Vein endothelial cell (primary cell): ENCODE measurements around the gene SPEM2. TPM values are rescaled to one million over a fixed set of nuclear protein-coding genes. Genes with fewer than 3 reads are reported as not detected.

Source experiments
- total RNA-seq: library from RNA; depleted of rRNA; stranded (reverse); fragments of >200 nt; gene quantifications from 2 replicates; pipeline ENCODE4 v1.2.3, GENCODE V29; 2012

Gene SPEM2
- total RNA-seq, result not detected in 2 replicates

DNA sequence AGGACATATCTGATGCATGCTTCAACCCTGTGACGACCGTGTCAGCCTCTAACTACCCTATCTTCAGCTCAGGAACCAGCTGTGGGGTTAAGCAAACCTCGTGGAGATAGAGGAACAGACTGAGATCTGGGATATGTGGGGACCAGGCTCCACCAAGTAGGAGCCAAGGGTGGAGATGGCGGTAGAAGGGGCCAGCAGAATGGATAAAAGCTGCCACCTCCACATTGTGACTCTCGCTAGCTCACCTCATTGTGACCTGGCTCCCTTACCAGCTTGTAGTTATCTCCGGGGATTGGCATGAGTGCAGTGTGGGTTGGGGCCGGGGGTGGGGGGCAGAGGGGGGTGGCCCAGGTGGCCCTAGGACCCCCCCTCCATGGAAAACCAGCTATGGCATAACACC is at the start of gene SPEM2:
SPEM2 (plus strand) TSS at position 301 of the 400 bp plus-strand sequence; CDS start at position 374, 73 bp downstream.

DNA sequence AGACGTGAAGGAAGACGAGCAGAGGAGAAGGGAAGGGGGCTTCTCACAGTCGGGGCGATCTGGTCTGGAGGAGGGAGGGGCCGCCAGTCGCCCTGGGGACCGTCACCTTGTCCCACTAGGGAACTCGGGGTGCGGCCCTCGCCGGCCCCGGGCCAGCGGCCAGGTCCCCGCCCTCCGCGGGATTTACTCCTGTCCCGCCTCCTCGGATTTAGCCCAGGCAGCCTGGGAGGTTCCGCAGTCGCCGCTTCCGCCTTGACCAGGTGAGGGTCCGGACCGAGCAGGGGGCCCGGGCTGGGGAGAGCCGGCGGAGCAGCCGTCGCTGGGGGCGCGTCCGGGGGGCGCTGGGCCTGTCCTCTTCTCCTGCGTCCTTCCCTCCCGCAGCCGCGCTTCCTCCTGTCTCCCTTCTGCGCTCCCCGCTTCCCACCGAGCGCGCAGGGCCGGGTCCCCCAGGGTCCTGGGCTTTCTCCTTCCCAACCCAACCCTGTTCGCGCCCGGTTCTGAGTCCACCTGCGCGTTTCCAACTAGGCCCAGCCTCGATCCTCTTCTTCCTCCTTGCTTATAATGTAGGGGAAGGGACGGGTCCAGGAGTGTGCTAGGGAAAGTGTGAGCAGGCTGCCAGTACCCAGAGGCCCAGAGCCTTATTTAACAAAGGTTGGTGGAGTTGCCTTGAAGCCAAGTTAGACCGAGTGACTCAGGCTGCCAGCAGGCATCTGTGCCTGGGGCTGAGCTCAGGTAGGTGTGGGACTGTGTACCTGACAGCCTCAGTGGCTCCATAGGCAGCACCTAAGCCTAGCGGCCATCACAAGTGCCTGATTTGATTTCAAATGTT is 44.3 kb upstream of the SPEM2 start, which contains the start of gene TNK1:
TNK1 (plus strand) TSS at position 235 of the 829 bp plus-strand sequence. CDS start 1,838 bp downstream, outside the sequence.

DNA sequence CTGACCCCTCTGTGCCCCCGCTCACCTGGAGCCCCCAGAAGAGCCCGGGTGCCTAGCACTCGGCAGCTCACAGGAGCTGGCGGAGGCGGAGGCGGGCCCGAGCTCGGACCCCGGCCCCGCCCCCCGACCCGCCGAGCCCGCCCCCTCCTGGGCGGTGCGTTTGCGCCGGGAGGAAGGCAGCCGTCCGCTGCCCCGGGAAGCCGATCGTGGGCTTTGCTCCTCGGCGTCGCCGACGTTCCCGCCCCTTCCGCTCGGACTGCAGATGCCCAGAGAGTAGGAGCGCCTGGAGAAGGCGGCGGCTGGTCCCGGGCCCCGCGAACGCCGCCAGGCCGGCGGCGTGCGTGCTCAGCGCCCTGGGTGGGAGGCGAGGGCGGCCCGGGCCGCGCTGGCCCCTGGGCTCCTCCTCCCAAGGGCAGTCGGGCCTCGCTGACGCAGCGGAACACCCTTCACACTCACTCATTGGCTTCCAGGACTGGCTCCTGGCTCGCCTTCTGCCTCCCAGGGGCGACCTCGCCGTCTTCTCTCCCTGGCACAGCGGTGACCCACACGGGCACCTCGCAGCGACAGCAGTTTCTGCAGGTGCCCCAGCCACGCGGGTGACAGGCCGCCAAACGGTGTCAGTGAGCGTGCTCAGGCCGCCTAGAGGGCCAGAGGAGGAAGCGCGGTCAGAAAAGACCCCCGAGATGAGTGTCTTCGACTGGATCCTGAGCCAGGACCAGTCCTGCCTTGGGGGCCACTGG is 30.8 kb upstream of the SPEM2 start, which contains the start of gene PLSCR3:
PLSCR3 (minus strand) TSS at position 74 of the 740 bp plus-strand sequence. CDS start 415 bp downstream, outside the sequence.

DNA sequence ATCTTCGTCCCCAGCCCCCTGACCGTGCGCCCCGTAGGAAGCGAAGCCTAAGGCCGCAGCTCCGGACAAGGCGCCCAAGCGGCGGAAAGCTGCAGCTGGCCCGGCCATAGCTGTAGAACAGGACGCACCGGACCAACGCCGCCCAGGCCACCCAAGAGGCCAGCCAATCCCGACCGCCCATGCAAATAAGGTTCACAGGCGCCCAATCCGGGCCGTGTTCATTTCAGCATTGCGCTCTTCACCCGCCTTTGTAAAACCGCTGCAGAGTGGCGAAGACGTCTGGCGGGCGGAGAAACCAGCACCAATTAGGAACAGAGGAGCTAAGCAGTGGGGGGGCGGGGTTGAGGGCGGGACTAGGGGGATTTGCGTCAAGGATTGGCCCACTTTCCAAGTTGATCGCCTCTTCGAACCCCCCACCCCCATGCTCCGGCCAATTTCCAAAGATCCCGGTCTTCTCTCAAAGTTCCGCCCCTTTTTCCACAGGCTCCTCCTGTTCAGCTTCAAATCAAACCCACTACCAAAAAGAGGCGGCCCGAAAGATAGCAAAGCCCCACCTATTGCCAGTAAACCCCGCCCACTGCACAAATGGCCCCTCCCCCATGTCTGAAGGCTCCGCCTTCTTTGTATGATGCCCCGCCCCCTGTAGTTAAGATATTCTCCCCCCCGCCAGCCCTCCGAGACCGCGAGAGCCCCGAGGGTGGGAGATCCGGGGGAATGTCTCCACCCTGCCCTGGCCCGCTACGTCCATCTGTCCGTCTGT is 21.3 kb upstream of the SPEM2 start, which contains the start of gene TMEM256:
TMEM256 (minus strand) TSS at position 121 of the 760 bp plus-strand sequence; CDS start at position 108, 13 bp downstream.

DNA sequence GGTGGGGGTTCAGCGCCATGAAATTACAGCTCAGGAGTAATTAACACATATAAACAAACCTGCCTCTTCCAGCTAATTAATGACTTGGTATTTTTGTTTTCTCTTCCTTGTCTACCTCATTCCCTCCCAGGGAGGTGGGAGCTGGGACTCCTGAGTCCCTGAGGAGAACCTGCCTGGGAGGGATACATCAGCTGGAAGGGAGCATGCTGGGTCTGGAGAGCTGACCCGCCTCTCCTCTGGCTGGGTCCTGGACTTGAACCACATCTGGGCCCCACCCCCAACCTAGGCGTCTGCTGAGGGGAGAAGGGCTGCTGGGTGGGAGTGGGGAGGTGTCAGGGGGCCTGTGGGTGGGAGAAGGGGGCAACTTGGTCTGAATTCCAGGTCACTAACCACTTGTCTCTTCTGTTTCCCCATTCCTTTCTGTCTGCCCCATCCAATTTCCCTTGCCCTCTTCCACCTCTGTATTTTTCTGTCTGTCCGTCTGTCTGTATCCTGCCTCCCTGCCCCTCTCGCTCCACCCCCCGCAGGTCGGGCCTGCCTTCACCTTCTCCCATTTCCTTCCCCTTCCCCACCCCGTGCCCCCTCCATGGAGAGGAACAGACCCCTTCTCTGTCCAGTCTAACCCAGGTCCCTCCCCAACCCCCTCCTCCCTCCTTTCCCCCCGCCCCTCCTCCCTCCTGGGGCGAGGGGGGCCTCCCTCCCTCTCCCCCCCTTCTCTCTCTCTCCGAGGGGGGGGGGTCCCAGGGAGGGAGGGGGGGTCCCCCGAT is 17.7 kb upstream of the SPEM2 start, which contains the start of gene NLGN2:
NLGN2 (plus strand) TSS at position 361 of the 767 bp plus-strand sequence. CDS start 411 bp downstream, outside the sequence.

DNA sequence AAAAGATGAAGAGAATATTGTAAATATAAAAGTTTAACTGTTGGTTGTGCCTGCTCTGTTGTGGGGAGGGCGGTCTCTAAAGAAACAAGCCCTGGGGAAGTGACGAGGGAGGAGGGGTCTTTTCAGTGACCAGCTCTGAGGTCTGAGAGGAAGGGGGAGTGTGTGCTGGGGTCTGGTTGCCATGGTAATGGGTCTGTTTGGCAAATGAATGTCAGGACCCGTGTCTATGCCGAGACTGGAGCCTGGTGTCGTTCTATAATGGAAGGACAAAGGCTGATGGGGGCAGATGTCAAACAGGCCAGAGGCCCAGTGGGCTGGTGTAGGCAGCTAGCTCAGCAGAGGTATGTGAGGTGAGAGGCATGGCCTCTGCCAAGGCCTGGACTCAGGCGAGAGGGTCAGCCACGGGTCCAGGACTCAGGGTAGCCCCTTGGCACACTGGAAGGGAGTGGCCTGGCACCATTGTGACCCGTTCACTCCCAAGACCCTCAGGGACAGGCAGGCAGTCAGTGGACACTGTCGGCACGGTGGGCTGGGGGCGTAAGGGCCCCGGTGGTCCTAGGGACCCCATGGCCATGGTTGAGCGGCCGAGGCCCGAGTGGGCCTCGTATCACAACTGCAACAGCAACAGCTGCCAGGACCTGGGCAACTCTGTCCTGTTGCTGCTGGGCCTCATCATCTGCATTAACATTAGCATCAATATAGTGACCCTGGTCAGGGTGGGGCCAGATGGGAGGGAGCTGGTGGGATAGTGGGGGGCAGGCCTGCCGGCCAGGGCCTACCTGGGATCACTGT is 5.4 kb upstream of the SPEM2 start, which contains the start of gene SPEM1:
SPEM1 (plus strand) TSS at position 506 of the 792 bp plus-strand sequence; CDS start at position 567, 61 bp downstream.

DNA sequence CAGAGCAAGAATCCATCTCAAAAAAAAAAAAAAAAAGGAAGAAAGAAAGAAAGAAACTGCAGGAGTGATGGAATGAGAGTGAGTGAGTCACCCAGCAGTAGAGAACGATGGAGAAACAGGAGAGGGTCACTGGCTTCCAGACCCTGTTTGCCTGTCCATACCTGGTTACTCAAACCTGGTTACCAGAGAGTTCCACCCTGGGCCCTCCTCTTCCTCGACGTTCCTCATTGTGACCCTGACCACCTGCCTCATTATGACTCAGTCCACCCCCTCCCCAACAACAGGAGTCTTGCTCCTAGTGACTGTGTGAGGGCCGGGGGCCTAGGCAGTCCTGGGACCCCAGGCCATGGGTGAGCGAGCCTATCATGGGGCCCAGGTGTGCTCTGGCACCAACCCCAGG is 3.1 kb downstream of the SPEM2 start, which contains the start of gene SPEM3:
SPEM3 (plus strand) TSS at position 301 of the 400 bp plus-strand sequence; CDS start at position 347, 46 bp downstream.

DNA sequence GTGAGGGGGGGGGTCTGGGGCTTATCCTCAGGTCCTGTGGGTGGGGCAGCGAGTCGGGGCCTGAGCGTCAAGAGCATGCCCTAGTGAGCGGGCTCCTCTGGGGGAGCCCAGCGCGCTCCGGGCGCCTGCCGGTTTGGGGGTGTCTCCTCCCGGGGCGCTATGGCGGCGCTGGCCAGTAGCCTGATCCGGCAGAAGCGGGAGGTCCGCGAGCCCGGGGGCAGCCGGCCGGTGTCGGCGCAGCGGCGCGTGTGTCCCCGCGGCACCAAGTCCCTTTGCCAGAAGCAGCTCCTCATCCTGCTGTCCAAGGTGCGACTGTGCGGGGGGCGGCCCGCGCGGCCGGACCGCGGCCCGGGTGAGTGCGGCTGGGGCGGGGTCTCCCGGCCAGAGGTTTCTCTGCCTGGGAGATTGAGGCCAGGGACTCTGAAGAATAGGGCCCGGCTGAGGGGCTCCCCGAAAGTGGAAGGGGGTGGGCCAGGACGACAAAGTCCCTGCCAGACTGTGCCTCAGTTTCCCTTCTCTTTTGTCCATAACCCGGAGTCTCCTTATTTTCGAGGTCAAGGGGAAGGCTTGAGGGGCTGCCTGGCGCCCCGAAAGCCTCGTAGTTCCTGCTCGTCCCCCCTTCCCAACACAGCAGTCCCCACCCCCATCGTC is 14.2 kb downstream of the SPEM2 start, which contains the start of gene FGF11:
FGF11 (plus strand) TSS at position 51 of the 651 bp plus-strand sequence; CDS start at position 160, 109 bp downstream.

DNA sequence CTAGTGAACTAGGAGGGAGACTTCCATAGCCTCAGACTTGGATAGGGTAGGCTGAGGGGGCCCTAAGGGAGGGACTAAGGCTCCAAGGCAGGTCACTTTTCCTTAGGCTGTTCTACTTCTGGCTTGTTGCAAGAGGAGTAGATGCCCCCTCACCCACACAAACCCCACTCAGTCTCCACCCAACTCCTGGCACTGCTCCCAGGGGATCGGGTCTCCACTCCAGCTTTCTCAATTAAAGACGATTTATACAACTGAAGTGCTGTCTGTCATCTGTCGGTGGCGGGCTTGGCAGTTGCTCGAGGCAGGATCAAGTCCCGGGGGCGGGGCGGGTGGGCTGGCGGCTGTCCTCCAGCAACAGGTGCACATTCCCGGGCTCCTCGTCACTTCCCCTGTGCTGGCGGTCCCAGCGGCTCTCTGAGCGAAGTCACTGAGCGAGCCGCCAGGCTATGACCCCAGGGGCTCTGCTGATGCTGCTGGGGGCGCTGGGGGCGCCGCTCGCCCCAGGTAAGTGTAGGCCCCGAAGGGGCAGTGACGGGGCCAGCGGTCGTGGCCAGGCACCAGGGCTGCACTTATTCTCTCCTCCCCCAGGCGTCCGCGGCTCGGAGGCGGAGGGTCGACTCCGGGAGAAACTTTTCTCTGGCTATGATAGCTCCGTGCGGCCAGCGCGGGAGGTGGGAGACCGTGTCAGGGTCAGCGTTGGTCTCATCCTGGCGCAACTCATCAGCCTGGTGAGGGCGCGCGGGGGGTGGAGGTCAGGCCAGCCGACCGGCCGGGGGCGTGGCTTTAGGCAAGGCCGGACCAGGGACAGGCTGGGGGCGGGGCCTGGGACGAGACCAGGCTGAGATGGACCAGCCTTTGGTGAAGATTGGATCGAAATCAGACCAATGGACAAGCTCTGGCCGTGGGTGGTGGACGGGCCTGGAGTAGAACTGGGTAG is 19.5 kb downstream of the SPEM2 start, which contains the start of gene CHRNB1:
CHRNB1 (plus strand) TSS at position 380 of the 937 bp plus-strand sequence; CDS start at position 447, 67 bp downstream.

Other genes with a start within 250 kb of the SPEM2 start
- 10.3 and 10.8 TPM in 2 replicates for gene ASGR1, start 246.2 kb upstream of the SPEM2 start, total RNA-seq
- gene DLG4, start 205.8 kb upstream of the SPEM2 start, total RNA-seq, result 10.7 and 23.5 TPM in 2 replicates
- 200 and 286 TPM in 2 replicates for gene ACADVL, start 205.7 kb upstream of the SPEM2 start, total RNA-seq
- gene DVL2, start 191.1 kb upstream of the SPEM2 start, total RNA-seq, result 54.3 and 57.8 TPM in 2 replicates
- 57.2 and 58.5 TPM in 2 replicates for gene PHF23, start 186.2 kb upstream of the SPEM2 start, total RNA-seq
- gene GABARAP, start 183.2 kb upstream of the SPEM2 start, total RNA-seq, result 229 and 455 TPM in 2 replicates
- 38.5 and 48.3 TPM in 2 replicates for gene CTDNEP1, start 173.9 kb upstream of the SPEM2 start, total RNA-seq
- 36.9 and 42.9 TPM in 2 replicates for gene ELP5, start 173.4 kb upstream of the SPEM2 start, total RNA-seq
- 10.8 and 13.4 TPM in 2 replicates for gene CLDN7, start 163.1 kb upstream of the SPEM2 start, total RNA-seq
- 0.10 and 0.33 TPM in 2 replicates for gene SLC2A4, start 143.9 kb upstream of the SPEM2 start, total RNA-seq
- gene YBX2, start 131.0 kb upstream of the SPEM2 start, total RNA-seq, result 2.3 TPM in 1 of 2 replicates, not detected in the other
- 949 and 999 TPM in 2 replicates for gene EIF5A, start 118.0 kb upstream of the SPEM2 start, total RNA-seq
- gene GPS2, start 110.3 kb upstream of the SPEM2 start, total RNA-seq, result 43.1 and 48.1 TPM in 2 replicates
- 17.0 and 21.3 TPM in 2 replicates for gene NEURL4, start 96.3 kb upstream of the SPEM2 start, total RNA-seq
- not detected in 2 replicates for gene ACAP1, start 89.1 kb upstream of the SPEM2 start, total RNA-seq
- 2.6 and 3.6 TPM in 2 replicates for gene KCTD11, start 73.5 kb upstream of the SPEM2 start, total RNA-seq
- gene TMEM95, start 70.5 kb upstream of the SPEM2 start, total RNA-seq, result not detected in 2 replicates
- gene TNK1, start 44.5 kb upstream of the SPEM2 start, total RNA-seq, result 0.38 and 0.65 TPM in 2 replicates
- 27.0 and 36.3 TPM in 2 replicates for gene PLSCR3, start 31.1 kb upstream of the SPEM2 start, total RNA-seq
- 41.6 and 153 TPM in 2 replicates for gene TMEM256, start 21.5 kb upstream of the SPEM2 start, total RNA-seq
- gene NLGN2, start 17.8 kb upstream of the SPEM2 start, total RNA-seq, result 4.6 and 5.2 TPM in 2 replicates
- not detected in 2 replicates for gene SPEM1, start 5.3 kb upstream of the SPEM2 start, total RNA-seq
- not detected in 2 replicates for gene SPEM3, start 3.2 kb downstream of the SPEM2 start, total RNA-seq
- 13.1 and 13.6 TPM in 2 replicates for gene TMEM102, start 9.8 kb downstream of the SPEM2 start, total RNA-seq
- 0.38 and 0.65 TPM in 2 replicates for gene FGF11, start 13.9 kb downstream of the SPEM2 start, total RNA-seq
- gene CHRNB1, start 19.4 kb downstream of the SPEM2 start, total RNA-seq, result 5.5 and 5.9 TPM in 2 replicates
- 26.4 and 32.3 TPM in 2 replicates for gene ZBTB4, start 54.0 kb downstream of the SPEM2 start, total RNA-seq
- gene SLC35G6, start 55.8 kb downstream of the SPEM2 start, total RNA-seq, result not detected in 2 replicates
- gene POLR2A, start 58.8 kb downstream of the SPEM2 start, total RNA-seq, result 128 and 163 TPM in 2 replicates
- 16.7 and 20.2 TPM in 2 replicates for gene TNFSF12, start 123.4 kb downstream of the SPEM2 start, total RNA-seq
- 1.3 and 2.5 TPM in 2 replicates for gene TNFSF13, start 133.1 kb downstream of the SPEM2 start, total RNA-seq
- gene SENP3, start 136.3 kb downstream of the SPEM2 start, total RNA-seq, result 78.2 and 91.8 TPM in 2 replicates
- 5.5 and 7.5 TPM in 2 replicates for gene CD68, start 154.0 kb downstream of the SPEM2 start, total RNA-seq
- gene MPDU1, start 158.2 kb downstream of the SPEM2 start, total RNA-seq, result 139 and 210 TPM in 2 replicates
- 0.33 TPM in 1 of 2 replicates, not detected in the other for gene SOX15, start 164.5 kb downstream of the SPEM2 start, total RNA-seq
- gene FXR2, start 189.3 kb downstream of the SPEM2 start, total RNA-seq, result 35.9 and 44.5 TPM in 2 replicates
- gene SAT2, start 202.2 kb downstream of the SPEM2 start, total RNA-seq, result 18.3 and 25.2 TPM in 2 replicates
- gene SHBG, start 204.5 kb downstream of the SPEM2 start, total RNA-seq, result 0.19 TPM in 1 of 2 replicates, not detected in the other
- not detected in 2 replicates for gene ATP1B2, start 225.3 kb downstream of the SPEM2 start, total RNA-seq